ENCODE data around the gene CALB2.

CALB2 gene

DNA sequence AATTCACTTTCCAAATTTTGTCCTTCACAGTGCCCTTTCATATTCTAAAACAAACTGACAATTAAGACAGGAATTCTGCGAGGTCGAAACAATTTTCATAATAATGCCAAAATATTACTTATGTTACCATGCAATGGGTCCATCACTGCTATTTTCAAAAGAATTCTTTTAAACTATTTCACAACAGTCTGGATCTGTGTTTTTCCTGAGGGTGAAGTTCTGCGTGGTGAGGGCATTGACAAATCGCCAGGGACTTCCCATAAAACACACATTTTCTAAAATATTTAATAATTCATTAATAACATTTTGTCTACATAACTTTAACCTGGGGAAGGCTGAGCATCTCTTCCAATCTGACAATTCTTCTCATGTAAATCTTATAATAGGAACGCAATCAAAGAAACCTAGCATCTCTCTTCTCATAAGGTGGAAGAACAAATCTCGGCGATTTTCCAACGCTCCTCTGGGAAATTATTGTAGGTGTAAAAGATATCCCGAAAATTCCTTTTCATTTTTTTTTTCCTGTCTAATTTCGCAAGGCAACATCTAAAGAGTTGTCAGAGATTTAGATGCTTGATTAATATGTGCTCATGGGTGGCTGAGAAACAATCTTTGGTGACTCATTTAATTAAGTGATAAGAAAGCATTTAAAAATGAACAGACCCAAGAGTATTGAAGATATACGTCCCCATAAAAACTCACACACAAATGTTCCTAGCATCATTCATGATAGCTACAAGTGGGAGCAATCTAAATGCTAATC lies 41.5 kb downstream of the CALB2 start:
- TF ChIP-seq, protein P1, sequence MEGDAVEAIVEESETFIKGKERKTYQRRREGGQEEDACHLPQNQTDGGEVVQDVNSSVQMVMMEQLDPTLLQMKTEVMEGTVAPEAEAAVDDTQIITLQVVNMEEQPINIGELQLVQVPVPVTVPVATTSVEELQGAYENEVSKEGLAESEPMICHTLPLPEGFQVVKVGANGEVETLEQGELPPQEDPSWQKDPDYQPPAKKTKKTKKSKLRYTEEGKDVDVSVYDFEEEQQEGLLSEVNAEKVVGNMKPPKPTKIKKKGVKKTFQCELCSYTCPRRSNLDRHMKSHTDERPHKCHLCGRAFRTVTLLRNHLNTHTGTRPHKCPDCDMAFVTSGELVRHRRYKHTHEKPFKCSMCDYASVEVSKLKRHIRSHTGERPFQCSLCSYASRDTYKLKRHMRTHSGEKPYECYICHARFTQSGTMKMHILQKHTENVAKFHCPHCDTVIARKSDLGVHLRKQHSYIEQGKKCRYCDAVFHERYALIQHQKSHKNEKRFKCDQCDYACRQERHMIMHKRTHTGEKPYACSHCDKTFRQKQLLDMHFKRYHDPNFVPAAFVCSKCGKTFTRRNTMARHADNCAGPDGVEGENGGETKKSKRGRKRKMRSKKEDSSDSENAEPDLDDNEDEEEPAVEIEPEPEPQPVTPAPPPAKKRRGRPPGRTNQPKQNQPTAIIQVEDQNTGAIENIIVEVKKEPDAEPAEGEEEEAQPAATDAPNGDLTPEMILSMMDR (IDR thresholded peaks at IDR 0.05; ENCODE audit: extremely low read depth, missing control alignments) = no peak
- no peak for DNase-seq (ENCODE audit: low spot score)

DNA sequence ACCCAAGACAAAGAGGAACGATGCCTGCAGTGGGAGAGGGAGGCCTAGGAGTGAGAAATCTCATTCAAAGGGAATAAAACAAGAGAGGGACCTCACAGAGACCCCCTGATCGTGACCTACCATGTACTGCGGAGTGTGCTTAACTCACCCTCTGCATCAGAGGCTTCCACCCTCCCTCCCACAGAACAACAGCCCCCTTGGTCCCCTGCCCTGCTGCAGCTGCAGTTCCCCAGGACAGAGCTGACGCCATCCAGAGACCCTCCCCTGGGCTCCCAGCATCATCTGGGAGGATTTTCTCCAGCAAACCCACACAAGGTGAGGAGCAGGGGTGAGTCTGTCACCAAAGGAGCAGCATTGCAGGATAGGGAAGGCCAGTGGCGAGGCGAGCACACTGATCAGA lies 43.5 kb downstream of the CALB2 start:
- TF ChIP-seq, protein P1 (IDR thresholded peaks at IDR 0.05; ENCODE audit: extremely low read depth, missing control alignments) = no peak
- DNase-seq (ENCODE audit: low spot score) = no peak

DNA sequence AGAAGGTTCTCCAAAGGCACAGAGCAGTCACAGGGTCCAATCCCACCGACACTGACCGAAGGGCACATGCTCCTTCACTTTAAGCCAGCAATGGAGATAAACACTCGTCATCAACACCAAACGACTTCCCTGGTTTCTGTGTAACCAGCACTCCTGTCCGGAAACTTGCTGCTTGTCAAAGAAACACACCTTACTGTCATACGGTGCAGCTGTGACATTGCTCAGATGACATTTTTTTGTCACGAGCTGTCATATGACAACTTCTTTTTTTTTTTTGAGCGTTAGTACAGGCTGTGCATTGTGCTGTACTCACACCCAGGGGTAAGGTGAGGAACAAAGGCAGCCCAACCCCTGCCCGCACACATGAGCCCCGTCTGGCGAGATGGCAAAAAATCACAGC lies 44.2 kb downstream of the CALB2 start:
- TF ChIP-seq, protein P1 (IDR thresholded peaks at IDR 0.05; ENCODE audit: extremely low read depth, missing control alignments) = no peak

DNA sequence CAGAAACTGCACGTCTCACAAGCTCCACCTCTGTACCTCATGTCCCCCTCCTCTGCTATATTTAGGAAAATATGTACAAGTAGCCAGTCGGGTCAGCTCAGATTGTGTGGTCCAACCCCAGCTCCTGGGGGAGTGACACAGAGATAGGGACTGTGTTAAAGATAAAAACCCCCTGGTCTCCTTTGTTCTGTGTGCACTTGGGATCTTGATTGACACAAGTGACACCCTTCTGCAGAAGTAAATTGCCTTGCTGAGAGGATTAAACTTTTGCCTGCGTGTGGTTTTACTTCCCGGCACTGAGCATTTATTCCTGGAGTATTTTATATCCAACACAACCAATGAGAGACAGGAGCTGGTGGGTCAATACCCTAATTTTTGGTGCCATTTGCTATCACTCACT lies 45.8 kb downstream of the CALB2 start:
- no peak for DNase-seq (ENCODE audit: low spot score)
- TF ChIP-seq, protein P1 (IDR thresholded peaks at IDR 0.05; ENCODE audit: extremely low read depth, missing control alignments) = no peak

More for the DNA sequence above, 44.2 kb downstream of the CALB2 start:
- no peak for DNase-seq (ENCODE audit: low spot score)

DNA sequence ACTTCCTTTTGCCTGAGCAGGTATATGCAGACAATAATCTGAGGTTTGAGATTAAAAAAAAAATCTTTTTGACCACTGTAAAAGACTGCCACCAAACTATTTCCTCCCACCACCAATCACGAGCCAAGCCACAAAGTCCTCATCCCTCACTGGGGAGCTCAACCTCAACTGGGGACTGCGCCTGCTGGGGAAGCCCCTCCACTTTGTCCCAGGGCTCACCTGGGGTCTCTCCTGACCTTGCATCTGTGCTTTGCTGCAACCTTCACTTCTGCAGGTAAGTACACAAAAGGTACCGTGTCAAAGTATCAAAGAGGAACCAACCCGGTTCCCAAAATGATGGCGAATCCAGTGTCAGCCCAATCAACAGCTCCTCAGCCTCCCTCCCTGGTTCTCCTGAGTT lies 47.8 kb downstream of the CALB2 start:
- TF ChIP-seq, protein P1 (IDR thresholded peaks at IDR 0.05; ENCODE audit: extremely low read depth, missing control alignments) = no peak
- DNase-seq (ENCODE audit: low spot score) = no peak

DNA sequence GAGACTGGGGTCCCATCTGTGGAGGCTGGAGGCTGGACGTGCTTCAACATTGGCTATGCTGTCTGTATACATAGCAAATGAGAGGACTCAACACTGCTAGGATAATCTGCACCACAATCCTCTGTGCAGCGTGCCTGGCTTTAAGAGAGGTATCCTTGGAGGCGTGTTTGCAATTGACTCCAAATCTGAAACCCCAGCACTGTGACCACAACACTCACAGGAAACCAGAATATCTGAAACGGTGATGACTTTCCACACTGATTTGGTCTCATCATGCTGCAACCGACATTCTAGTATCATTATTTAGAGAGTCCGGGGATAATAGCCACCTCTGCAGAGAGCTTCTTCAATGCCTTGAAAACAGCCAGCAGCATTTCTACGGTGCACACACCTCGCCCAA lies 48.2 kb downstream of the CALB2 start:
- no peak for DNase-seq (ENCODE audit: low spot score)
- TF ChIP-seq, protein P1 (IDR thresholded peaks at IDR 0.05; ENCODE audit: extremely low read depth, missing control alignments) = no peak

DNA sequence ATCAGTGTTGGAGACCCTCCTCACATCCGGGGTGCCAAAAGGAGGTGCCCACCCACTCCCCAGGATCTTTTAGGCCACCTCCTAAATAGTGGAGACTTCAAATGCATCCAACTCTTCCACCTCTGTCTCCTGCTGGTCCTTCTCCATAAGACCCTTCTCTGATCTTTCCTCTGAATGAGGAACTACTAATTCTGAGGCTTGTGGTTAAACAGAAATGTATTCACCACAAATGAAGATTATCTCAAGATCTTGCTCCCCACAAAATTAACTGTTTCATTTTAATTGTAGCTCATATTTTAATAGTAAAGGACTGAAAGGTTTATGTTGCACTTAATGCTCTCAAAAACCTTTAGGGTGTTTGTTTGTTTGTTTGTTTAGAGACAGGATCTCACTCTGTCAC lies 49.2 kb downstream of the CALB2 start:
- TF ChIP-seq, protein P1 (IDR thresholded peaks at IDR 0.05; ENCODE audit: extremely low read depth, missing control alignments) = no peak
- no peak for DNase-seq (ENCODE audit: low spot score)

Data from GM20000 (cell line).